Measurements from ENCODE around the gene SLN.

The SLN gene

DNA sequence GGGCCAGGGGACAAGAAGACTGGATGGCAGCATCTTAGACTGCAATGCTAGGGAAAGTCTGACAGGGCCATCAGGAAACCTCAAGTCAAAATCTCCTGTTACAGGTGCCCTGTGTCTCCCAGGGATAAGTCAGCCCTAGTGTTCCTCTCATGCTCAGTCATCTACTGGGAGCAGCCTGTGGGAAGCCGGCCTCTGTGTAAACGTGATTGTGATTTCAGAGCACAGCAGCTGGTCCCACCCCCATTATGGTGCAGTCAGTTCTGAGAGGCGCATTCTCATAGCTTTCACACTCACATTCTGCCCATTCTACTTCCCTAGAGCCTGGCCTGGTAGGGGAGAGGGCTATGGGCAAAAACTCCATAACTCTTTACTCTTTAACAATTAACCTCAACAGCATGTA, 7.2 kb upstream of the SLN start:
- no peak for DNase-seq

DNA sequence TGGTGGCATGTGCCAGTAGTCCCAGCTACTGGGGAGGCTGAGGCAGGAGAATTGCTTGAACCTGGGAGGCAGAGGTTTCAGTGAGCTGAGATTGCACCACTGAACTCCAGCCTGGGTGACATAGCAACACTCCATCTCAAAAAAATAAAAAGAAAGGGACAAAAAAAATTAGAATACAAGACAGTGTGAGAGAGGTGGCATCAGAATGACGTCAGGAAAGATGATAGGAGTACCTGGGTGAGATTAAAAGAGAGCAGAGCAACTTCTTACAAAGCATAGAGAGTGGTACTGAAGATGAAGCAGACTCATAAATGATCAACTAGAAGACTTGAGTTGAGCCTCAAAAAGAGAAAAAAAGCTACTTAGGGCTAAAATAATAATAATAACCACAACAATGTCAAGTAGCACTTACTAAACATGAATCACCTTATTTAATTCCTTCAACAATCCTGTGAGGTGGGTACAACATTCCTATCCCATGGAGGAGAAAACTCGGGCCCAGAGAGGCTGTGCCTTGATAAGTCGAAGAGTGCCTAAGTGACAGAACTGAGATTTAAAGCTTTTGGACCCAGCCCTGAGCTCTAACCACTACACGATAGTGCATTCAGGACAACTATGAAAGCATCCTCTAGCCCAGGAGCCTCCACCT, 5.2 kb upstream of the SLN start:
- no peak for DNase-seq

DNA sequence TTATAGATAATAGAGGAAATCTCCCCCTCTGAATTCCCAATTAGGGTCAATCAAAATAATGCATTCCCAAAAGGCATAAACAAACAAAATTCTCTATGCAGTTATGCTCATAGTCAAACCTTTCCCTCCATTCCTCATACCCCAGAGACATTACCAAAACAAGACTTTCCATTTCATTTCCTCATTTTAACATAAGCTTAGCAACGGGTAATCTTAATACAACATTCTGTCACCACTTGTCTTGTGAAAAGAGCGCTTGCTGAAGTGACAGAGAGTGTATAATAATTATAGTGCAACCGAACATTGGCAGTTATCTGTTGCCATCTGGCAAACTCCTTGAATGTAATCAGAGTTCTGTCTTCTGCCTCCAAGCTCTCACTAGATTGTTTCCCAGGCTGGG, 1.2 kb upstream of the SLN start:
- DNase-seq, result no peak

DNA sequence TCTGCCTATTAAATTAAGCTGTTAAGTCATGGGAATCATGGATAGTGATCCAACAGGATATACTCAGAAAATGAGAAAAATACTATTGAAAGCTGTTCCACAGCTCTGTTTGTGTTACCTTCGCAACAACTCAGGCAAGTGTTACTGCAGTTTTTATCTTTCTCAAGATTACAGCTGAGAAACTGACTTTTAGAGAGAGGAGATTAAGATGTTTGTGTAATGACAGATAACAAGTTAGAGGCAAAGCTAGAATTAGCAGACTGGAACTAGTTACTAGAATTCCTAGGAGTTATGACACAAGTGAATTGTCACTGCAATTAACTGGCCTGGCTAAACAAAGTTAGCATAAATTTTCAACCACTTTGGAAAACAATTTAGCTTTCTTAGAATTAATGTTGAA, 1.6 kb downstream of the SLN start:
- no peak for DNase-seq

DNA sequence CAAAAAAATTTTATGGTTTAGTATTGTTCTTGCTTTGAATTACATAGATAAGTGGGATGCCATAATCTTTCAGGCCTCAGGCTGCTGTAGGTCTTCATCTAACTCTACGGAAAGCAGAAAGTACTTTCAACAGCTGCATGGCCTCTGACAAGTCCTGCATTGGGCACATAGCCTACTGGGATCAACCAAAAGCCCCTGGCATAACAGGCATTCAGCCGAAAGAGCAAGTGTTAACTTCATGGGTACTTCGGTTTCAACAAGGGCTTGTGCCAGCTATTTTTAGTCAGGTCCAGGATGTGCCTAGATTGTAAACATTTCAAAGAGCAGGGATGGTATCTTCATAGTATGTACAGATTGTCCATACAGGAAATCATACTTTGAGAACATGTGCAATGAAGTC, 3.1 kb downstream of the SLN start:
- DNase-seq, result no peak

DNA sequence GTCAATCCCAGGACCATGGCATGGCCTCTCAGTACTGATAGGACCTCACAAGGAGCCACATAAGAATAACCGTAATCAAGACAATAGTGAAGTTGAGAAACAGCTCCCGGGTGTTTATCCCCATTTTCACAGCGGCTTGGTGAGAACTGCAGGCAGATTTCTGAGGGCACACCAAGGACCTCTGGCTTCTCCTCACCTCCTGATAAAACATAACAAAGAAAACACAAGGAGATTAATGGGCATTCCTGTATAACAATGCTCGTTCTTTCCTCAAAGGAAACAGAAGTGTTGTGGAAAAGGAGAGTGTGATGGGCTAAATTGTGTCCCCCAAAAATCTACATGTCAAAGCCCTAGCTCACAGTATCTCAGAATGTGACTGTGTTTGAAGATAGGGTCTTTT, 4.0 kb downstream of the SLN start:
- no peak for DNase-seq

DNA sequence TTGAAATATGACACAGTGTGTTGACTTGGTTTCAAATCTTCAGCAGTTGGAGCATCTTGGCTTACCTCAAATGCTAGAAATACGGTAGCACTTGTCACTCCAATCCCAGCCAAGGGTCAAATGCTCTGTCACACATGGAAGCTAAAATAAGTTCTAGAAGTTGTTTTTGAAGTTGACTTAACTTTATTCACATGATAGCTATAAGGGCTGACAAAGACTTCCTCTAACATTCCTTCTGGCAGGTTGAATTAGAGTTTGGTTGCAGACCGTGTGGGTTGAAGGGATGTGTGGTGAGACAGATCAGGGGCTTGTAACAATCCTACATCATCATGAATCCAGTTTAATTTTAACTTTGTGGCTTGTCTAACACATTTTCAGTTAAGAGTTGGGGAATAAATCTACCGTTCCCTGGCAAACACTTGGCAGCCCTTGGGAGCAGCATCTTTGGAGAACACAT, 4.6 kb downstream of the SLN start:
- no peak for DNase-seq

DNA sequence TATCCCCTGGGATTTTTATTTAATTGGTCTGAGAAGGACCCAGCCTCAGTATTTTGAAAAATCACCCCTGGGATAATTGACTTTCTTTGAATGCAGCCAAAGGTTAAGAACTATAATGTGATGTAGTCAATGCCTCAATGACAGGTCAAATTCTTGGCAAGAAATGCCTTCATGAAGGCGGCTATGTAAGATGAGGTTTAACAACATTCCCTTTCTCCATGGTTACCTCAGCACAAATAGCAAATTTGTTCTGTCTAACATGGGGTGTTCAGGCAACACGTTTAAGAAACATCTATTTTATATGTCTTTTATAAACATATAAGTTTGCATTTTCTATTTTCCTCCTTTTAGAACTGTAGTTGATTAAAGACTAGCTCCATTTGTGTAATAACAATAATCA, 5.3 kb downstream of the SLN start:
- no peak for DNase-seq

DNA sequence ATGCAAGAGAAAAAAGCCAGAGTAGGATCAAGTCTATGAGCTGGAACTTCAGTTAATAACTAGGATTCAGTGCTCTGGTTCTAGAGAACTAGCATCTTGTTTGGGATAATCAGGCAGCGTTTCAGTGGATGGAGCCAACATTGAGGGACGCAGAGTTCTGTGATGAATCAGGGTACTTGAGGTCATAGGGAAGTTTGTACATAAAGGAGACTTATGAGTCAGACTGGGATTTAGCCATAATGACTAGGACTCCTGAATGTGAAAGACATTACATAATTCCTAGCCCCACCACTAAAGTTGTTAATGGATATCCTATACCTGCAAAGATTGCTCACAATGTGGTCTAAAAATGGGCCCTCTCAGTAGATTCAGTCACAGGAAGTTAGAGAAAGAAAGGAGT, 6.8 kb downstream of the SLN start:
- no peak for DNase-seq

DNA sequence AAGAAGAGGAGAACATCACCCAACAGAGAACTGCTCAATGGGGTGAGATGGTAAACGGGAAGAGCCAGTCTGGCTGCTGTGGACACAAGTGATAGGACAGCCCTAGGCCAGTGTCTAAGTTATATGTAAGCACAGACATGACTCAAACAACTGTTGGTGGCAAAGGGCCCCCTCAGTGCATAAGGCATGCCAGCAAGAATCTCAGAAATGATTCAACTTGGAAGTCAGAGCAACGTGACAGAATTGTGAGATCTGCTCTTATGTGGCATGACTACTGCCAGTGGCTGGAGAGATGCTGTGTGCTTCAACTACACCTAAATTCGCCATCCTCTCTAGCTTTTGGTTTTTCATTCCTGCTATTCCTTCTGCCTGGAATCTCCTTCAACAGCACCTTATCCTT, 7.4 kb downstream of the SLN start:
- no peak for DNase-seq

DNA sequence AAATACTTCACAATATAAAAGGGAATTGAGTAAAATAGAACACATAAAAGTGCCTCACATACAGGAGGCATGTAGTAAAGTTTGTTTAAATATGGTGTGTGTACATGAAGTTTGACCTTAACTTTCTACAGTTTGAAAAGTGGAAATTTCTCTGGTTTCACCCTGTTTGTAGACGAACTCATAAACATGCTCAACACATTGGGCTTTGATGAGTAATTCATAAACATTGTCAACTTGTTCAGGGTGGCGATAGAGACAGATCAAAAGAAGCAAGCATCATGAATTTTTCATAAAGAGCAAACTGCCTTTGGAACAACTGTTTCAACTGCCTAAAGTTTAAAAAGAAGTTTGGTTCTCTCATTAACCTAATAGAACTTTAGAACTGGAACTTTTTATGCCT, 9.1 kb downstream of the SLN start:
- DNase-seq, result no peak

DNA sequence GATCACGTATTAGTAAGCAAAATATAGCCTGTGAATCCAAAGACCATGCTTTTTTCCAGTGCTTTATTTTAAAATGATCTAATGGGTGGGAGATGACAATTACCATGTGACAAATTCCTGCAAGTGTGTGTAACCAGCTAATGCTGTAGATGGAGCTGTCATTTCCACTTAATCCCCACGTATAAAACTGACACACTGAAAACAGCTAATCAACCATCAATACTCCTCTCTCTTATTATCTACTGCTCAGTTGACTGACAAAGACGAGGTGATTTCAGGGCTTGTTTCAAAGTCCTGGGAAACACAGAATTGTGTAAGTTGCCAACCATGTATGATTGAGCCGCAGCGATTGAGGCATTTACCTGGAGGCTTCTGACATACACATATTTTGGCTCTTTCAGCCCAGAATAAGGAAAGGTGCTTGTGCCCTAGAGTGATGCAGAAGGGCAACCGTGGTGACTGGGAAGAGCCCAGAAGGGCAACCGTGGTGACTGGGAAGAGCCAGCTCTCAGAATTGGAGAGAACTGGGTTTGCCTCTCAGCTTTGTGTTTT, 9.7 kb downstream of the SLN start:
- no peak for DNase-seq

DNA sequence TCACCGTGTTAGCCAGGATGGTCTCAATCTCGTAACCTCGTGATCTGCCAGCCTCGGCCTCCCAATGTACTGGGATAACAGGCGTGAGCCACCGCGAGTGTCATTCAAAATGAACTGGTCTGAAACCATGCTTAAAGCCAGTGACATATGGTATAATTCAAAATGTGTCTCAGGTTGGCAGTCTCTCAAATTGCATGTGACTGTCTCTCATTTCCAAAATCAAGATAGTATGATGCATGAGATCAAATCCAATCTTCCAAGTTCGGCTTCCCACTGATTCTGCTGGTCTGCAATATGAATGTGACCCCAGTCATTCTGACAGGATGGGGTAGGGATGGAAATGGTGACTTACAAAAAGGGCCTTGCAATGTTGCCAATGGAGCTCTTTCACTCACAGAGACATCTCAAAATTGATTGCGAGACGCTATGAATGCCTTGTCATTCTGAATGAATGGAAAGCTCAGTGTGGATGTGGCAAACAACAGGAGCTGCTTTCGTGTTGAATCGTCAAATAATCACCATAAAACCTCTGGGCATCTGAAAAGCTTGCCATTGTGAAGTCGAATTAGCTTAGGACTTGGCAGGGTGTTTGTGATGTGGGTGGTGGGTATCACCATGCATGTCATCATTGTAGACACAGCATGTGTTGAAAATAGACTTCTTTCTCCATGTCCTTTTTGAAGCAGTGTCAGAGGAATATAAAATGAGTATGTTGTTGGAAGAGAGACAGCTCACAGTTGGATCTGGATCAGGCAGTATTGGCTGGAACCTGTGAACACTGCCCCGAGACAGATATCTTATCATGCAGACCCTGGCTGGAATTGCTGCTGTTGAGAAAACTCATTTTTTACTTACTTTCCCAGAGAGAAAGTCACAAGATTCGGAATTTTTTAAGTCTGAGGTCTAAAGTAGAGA, 12.2 kb downstream of the SLN start:
- no peak for DNase-seq

DNA sequence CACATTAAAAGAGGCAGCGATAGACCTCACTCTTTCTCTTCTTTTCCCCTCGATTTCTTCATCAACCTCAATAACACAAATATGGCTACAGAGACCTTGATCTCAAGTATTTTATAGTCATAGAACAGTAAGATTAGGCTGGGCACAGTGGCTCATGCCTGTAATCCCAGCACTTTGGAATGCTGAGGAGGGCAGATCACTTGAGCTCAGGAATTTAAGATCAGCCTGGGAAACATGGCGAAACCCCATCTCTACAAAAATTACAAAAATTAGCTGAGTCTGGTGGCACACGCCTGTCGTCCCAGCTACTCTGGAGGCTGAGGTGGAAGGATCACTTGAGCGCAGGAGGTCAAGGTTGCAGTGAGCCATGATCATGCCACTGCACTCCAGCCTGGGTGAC, 14.6 kb downstream of the SLN start:
- DNase-seq, result no peak

DNA sequence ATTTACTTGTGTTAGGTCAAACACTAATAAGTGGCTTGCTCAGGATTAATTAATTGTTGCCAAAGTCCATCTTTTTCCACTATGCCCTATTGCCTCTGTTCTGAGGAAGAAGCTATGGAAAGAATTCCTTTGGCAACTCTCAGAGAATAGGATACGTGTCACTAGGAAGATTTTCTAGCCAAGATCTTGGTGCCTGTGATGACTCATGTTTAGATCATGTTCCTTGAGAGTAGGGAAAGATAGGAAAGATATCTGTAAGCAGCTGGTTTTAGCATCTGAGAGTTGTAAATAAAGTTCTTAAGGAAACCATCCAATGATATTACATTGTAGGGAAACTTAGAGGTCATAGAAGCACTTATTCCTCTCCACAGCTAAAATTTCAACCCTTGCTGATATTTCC, 15.7 kb downstream of the SLN start:
- no peak for DNase-seq

DNA sequence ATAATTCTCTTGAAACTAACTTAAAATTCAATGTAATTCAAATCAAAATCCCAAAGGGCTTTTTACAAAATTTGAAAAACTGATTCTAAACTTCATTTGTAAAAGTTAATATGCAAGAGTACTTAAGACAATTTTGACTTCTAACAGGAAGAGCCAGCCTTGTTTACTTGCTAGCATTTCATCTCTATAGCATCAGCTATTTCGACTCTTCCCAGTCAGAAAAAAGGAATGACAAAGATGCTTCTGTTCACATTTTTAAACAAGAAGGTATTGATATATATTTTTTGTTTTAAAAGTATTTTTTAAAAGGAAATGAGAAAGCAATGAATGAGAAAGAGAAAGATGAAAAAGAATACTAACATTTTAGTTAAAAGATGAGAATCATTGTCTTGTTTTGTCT, 16.4 kb downstream of the SLN start:
- no peak for DNase-seq

DNA sequence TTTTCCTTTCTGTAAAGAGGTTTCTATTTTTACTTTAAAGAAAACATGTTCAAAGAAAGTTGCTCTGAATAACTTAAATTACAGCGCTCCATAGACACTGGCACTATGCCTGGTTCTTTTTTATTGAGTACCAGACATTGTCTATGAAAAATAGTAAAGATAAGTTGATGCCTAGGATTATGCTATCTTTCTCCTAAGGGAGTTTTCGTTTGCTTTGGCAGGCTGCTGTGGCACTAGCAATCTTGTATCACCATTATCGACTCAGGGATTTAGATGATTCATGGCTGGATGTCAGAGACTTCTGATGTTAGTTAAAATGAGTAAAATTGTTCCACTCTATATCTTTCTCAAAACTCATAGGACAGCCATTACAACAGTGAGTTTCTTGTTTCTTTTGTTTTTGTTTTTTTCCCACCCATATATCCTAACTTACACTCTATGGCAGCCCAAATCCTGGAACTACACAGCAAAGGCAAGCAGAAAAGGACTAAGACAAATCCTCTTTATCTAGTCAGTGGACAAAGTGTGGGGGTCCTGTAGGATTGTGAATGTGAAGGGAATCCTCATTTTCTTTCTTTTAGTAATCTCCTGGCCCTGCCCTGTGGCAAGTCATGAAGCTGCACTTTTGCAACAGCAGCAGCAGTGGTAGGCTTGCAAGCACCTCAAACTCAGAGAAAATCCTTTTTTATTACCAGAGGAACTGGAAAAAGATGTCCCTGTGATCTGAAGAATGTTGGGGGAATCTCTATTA, 20.7 kb downstream of the SLN start:
- DNase-seq, result no peak

DNA sequence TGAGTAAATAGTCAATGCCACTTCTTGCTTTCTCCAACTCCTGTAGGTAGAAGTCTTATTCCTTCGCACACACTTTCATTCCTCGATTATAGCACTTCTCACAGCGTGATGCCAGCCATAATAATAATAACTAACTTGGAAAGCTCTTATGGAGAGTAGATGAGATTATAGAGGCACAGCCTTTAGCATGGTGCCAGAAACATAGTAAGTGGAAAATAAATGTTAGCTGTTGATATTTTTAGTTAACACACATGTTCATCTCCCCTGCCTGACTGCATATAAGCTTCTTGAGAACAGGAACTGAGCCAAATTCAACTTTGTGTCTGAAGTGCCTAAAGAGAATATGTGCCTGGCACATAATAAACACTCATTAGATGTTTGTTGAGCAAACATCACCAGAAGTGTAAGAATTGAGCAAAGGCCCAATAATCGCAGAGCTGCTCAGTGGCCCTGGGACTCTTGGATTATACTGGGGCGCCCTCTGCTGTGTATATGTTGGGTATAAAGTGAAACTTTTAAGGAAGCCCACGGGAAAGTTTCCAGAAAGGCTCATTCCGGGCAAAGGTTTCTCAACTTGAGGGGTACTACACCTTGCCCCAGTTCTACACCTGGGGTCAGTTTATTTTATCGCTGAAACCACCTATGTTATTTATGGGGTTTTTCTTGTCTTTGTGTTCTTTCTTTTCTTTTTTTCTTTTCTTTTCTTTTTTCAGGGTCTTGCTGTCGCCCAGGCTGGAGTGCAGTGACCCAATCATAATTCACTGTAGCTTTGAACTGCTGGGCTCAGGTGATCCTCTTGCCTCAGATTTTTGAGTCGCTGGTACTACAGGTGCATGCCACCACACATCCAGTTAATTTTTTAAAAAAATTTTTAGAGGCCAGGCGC, 22.3 kb downstream of the SLN start:
- DNase-seq, result peak; percentile 35

DNA sequence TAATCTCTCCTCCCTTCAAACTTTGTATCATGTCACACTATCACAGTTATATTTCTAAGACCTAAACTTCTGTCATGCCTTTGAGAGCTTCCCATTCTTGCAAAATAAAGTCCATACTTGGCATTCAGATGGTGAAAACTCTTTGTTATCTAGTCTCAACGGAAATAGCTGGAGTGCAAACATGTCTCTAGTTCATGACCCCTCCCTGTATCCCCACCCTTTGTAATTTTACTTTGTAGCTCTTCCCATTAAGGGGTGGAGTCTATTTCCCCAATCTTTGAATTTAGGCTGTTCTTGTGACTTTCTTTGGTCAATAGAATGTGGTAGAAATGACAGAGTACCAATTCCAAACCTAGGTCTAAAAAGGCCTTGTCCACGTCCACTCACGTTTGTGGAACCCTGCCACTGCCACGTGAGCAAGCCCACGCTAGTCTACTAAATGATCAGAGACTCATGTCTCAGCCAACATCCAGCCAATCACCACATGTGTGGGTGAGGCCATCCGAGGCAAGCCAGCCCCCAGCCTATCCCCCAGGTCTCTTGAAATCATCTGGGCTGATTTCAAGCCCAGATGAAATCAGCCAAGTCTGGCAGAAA, 23.4 kb downstream of the SLN start:
- DNase-seq, result no peak

DNA sequence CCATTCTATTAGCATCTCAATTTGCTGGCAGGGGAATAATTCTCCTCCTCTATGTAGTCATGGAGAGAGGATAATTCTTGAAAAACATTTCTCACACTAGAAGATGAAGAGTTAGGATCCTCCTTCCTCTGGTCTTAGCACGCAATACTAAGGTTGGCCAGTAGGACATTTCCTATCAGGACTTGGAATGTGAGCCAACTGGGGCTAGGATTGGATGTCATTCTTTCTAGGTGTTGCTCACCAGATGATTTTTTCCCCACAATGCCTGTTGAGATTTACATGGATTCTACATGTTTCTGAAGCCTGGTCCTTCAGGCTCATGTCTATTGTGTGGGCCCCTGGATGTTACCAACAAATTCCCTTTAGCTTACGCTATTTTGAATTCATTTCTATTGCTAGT, 28.0 kb downstream of the SLN start:
- no peak for DNase-seq

DNA sequence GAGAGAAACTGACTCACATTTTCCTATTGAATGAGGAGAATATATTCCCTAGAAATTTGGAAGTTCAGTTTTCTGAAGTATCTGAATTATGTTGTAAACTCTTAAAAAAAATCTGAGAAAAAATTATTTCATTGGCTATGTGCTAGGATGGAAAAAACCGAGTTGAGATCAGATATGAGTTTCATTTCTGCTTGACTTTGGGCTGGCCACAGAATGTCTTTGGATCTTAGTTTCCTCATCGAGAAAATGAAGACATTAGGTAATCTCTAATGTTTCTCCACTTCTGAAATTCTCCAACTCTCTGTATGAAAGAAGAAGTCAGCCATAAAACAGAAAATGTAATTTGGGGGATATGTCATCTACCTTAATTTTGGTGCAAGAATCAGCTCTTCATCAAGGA, 28.8 kb downstream of the SLN start:
- no peak for DNase-seq

DNA sequence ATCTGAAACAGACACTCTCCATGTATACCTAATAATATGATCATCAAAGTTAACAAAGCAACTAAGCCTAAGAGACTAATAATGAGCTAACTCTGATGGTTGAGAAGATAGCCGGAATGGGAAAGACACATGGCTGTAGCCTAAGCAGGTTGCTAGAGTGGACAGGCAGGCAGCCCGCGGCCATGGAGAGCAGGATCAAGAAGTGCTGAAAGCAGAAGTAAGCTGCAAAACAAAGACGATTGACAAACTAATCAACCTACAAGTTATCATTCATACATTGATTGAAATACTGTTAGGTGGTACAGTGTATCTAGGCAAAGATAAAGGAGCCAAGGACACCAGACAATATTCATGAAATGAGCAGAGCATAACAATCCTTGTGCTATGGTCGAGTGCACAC, 29.3 kb downstream of the SLN start:
- DNase-seq, result no peak
